DLD1 (cell line): ENCODE data around the gene APEH.

ENCODE experiments used
- in situ Hi-C: cut with HindIII; loops from 2 replicates; pipeline ENCODE4 v1.10.0; 2017; ENCODE audit warnings: low sequenced_read_pairs

APEH gene

DNA sequence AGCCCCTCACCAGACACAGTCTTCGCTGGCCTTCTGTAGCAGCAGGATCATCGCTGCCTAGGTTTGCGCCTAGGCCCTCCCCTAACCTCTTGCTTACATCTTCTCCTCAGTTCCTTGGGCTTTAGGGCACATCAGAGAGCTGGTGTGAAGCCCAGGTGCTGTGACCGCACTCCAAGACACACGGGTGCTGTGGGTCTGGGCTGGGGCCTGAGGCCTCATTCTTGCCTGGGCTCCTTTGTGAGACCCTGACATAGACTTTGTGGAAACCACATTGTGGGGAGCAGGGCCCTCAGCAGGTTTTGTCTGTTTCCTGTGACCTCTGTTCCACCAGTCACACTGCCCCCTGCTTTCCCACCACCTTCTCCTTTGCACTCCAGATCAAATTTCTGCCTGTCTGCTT lies 37.3 kb downstream of the APEH start:
- in situ Hi-C loops = no loop called here

DNA sequence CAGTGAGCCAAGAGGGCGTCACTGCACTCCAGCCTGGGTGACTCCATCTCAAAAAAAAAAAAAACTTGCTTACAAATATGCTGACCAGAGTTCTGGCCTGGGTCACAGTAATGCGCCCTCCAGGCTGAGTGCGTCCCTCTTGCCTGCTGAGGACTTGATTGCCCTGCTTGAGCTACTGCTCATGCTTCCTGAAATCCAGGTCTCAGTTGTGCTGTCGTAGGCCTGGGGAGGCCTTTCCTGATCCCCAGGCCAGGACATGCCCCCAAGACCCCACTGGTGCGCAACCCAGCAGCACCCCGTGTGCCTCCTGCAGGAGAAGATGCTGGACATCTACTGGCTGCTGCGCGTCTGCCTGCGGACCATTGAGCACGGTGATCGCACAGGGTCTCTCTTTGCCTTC lies 38.0 kb downstream of the APEH start:
- in situ Hi-C loops = no loop called here

DNA sequence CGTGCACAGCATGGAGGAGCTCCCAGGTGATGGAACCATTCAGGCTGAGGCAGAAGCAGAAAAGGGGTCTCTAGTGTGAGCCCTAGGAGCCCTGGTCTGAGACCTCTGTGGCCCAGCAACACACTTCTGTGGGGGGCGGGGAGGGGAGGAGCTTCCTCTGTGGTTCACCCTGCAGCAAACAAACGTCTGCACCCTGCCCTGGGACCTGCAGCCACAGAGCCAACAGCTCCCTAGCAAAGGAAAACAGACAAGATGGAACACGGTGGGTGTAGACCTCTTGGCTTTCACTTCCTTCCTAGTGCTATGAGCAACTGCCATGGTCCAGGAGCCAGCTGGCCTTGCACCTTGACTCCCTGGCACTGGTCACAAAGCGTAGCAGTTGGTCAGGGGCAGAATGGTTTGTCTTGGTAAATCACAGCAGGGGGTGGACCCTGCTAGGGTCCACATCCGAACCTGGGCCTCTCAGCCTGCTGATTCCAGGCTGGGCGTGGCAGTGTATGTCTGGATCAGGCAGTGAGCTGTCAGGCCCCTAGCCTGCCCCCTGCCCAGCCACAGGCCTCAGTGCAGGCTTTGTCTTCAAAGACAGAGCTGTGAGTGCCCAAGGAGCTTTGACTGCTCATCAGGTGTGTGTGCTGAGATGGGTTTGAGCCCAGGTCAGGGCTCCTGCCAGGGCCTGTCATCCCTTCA lies 38.6 kb downstream of the APEH start:
- in situ Hi-C loops = no loop called here

DNA sequence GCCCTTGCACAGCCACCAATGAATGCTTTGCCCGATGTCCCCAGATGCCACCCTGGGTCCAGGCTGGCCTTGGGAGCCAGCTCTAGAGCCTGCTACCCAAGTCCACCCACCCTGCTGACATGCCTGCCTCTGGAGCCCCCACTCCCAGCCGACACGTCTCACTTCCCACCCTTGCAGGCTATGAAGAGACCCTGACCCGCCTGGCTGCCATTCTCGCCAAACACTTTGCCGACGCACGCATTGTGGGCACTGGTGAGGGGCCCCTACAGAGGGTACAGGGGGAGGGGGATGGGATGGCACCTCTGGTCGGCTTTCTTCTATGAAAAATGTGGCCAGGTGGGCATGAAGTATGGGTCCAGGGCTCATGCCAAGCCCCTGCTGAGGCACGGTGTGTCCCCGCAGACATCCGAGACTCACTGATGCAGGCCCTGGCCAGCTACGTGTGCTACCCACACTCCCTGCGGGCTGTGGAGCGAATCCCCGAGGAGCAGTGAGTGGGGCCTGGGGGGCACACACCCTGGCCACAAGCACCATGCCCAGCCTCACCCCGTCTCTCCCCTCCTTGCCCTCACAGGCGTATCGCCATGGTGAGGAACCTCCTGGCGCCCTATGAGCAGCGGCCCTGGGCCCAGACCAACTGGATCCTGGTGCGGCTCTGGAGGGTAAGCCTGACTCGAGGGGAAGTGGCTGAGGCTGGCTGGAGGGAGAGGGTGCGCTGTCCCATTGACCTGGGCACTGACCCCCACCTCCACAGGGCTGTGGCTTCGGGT lies 39.4 kb downstream of the APEH start:
- in situ Hi-C loops = no loop called here

DNA sequence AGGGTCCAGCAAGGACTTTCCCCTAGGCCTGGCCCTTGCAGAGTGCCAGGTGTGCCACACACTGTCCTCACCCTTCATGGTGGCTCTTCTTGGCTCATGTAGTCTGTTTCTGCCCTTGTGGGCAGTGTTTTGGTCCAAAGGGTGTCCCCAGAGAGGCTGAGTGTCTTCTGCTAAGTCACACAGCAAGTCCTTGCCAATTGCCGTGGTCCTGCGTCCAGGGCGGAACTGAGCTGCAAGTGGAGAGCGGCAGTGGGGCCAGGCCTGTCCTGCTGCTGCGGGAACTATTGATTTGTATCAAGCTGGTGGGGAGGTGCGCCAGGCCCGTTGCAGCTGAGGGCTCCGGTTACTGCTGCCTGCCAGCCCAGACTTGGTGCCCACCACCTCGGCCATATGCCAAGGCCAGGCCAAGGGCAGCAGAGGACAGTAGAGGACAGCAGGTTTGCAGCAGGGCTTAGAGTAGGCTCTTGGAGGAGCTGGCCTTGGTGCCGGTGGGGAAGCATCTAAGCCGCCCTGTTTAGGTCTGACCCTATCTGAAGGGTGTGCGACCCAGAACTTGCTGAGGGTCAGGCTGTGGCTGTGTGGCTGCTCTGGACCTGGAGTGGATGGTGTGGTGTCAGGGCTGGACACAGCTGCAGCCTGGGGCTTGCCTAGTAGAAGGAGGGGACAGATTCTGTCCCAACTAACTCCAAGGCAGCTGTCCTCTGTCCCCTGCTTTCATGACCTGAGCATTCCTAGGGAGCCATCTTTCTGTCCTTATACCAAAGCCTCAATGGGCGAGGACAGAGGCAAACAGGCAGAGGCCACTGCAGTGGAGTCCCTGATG lies 40.8 kb downstream of the APEH start:
- in situ Hi-C loops = no loop called here

DNA sequence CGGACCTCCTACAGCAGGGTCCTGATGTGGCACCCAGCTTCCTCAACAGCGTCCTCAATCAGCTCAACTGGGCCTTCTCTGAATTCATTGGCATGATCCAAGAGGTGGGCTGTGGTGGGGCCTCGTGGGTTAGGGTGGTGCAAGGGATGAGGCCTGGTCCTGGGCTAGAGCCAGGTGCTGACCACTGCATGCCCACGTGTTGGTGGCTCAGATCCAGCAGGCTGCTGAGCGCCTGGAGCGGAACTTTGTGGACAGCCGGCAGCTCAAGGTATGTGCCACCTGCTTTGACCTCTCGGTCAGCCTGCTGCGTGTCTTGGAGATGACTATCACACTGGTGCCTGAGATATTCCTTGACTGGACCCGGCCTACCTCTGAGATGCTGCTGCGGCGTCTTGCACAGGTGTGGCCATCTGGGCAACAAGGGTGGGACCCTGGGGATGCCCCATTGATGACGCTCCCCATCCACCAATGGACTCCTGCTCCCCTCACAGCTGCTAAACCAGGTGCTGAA lies 41.5 kb downstream of the APEH start:
- in situ Hi-C loops = no loop called here

DNA sequence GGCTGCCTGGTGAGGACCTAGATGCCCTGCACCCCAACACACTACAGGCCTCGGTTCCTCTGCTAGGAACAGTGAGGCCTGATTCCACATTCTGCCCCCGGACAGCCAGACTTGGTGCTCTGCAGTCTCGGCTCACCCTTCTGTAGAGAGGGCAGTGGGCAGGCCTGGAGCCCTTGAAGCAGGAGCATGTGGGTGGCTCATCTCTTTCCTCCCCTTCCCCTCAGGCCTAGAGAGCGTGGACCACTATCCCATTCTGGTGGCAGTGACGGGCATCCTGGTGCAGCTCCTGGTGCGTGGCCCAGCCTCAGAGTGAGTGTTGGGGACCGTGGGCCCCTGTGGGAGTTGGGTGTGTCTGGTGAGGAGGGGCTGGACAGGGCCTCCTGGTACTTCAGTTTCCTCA lies 42.0 kb downstream of the APEH start:
- in situ Hi-C loops = no loop called here

DNA sequence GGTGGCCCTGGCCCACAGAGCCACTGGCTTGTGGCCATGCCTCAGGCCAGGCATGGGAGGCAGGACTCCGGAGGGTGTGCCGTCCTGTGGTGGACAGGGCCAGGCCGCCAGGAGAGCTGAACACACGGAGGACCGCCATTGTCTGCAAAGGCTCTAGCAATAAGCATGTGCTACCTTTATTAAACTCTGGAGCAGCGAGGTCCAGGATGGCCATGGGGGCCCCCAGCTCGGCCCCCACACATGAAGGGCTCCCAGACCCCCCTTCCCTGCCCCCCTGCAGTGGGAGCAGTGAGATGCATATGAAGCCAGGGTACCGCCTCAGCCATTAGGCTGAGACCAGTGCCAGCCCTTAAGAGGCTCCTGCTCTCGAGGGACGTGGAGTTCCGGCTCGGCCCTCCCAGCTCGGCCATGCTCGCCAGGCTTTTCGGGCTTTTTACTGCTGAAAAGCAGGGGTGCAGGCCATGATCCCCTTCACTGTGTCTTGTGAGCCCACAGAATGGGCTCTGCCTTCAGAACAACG lies 42.6 kb downstream of the APEH start:
- in situ Hi-C loops = no loop called here

DNA sequence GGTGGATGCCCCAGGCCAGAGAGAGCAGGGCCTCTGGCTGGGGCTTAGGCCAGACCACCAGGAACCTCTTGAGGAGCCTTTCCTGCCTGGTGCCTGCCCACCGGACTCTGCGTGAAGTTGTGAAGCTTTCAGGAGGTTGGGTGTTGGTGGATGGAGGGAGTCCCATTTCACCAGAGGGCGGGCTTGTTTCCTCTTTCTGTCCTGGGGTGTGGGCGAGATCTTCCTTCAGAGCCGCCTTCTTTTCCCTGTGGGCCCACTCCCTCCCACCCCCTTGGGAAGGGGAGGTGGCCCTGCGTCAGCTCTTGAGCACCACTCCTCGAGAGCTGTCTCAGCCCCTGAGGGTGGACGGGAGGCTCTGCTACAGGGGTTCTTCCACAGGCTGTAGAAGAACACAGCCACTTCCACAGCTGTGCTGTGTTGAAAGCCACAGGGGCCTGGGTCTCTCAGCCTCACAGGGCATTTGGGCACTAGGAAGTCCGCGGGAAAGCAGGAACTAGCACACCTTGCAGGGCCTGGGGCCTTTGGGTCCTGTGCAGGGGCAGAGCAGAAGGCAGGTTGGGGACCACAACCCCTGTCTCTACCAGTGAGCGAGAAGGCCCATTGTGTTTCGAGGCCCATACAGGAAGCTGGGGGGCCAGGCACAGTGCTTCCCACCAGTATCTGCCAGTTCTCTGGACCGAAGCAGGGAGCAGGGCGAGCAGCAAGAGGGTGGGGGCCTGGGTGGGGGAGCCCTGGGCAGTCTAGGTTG lies 43.2 kb downstream of the APEH start:
- in situ Hi-C loops = no loop called here

DNA sequence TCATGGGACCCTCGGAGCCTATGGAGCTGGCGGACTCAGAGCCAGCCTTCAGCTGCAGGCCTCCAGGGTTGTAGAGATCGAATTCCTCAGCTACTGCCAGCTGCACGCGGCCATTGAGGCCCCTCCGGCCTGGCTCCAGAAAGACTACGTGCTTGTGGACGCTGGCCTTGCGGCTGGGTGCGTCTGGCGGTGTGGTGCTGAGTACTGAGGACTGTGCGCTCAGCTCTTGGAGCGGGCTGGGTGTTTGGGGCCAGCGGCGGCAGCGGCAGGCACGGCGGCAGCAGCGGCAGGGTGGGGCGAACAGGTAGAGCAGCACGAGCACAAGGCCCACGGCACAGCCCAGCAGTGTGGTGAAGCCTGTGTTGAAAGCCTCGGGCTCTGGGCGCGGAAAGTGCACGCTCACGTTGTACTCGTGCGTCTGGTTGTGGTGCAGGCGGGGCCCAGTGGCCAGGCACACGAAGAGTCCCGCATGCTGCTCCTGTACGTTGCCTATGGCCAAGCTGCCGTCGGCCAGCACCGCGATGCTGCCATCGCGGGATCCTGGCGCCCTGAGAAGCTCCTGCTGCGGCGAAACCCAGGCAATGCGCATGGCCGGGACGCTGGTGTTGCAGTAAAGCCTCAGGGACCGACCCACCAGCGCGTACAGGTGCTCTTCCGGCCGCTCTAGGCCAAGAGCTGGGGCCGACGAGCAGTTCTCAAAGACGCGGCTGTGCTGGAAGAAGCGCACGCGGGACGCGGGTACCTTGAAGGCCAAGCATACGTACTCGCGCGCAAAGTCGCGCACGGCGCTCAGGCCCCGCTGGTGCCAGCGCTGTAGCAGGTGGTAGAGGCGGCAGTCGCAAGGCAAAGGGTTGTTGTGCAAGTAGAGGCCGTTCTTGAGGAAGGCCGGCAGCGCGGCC lies 44.1 kb downstream of the APEH start:
- in situ Hi-C loops = no loop called here

DNA sequence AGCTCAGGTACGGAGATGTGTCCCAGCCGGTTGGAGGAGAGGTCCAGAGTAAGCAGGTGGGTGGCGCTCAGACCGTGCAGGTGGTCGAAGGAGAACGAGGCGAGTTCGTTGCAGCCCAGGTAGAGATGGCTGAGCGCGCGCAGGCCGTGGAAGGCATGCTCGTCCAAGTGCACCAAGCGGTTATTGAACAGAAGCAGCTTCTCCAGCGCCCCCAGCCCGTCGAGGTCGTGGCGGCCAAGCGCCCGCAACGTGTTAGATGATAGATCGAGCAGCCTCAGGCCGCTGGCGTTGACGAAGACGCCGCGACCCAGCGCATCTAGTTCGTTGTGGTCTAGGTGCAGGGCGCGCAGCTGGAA lies 44.7 kb downstream of the APEH start:
- in situ Hi-C loops = no loop called here

DNA sequence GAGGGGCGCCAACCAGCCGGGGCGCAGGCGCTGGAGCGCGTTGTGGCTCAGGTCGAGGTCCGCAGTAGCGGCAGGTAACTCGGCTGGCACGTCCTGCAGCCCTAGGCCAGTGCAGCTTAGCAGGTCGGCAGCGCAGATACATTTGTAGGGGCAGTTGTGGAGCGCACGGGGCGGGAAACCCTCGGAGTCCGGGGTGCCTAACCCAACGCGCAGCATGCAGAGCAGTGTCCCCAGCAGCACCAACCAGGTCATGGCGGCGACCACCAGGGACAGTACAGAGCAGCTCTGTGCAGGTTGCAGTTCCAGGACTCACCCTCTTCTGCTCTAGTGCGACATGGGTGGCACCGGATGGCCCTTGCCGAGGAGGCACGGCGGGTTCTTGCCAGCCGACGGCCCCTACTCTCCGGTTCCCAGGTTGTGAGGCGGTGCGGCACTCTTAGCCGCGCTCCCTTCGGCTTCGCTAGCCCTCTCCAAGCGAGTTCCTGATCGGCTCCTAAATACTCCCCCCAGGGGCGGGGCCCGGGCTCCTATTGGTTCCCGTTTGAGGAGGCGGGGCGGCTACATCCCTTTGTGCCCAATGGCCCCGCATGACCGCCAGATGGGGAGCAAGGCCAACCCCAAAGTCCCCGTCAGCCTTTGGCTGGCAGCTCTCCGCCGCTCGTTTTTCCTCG lies 45.2 kb downstream of the APEH start, which contains the start of gene AMIGO3:
Gene AMIGO3 (minus strand): TSS at position 471 of the 671 bp plus-strand sequence. CDS start 219 bp downstream, at position 252.
- in situ Hi-C loops = no loop called here

DNA sequence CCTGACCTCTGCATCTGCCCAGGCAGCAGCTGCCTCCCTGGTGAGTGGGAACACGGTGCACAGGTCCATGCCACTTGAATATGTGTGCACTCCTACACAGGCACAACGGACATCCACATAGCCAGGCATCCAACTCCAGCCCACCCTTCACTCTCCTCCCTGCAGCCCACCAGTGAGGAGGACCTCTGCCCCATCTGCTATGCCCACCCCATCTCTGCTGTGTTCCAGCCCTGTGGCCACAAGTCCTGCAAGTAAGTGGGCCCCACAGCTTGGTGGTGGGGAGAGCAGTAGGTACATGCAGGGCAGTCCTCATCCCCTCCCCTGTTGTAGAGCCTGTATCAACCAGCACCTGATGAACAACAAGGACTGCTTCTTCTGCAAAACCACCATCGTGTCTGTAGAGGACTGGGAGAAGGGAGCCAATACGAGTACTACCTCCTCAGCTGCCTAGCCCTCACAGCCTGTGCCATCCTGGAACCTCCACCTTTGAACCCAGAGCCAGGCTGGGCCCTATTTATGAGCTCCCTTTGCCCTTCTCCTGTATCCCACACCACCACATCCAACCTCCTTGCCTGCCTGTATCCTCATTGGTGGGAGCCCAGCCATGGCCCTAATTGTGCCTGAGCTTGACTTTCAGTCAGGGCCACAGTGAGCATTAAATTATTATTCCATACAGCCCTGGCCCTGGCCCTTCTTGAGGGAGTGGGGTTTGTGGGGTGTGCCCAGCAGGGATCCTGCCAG lies 46.9 kb downstream of the APEH start:
- in situ Hi-C loops = no loop called here

DNA sequence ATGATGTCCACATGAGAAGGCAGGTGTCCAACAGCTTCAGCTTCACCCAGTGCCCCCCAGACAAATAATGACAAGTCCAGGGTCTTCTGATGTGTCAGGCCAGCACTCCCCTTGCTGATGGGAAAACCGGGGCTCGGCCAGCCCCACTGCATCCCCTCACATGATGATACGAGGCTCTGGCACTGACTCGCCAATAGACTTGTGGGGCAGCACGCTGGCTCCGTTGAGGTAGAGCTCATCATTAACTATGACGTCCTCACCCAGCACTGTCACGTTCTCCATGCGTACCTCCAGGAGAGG lies 47.4 kb downstream of the APEH start:
- in situ Hi-C loops = no loop called here

DNA sequence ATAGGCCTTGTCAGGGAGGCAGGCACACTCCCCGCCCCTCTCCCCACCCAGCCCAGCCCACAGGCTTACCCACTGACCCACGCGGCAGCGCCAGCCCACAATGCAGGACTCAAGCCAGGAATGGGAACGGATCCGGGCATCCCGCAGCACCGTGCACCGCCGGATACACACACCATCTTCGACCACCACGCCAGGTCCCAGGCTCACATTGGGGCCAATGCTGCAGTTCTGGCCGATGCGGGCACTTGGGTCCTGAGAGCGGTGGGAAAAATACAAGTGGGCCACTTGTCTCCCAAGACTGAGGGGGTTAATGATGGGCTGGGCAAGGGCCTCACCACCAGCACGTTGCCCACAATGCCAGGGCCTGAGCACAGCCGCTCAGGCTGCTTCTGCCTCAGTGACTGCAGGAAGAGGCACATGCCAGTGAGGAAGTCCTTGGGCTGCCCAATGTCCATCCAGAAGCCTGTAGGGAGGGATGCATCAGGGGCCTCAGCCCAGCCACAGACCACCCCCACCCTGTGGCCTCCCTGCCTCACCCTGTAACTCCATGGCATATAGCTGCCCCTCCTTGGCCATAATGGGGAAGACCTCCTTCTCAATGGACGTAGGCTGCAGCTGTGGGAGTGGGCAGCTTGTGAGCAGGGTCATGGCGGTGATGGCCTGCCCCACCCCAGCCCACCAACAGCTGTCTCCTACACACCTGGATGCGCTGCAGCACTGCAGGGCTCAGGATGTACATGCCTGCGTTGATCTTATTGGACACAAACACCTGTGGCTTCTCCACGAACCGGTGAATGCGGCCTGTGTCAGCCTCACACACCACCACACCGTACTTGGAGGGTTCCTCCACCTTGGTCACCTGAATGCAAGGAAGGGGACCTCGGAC lies 48.0 kb downstream of the APEH start:
- in situ Hi-C loops = no loop called here

DNA sequence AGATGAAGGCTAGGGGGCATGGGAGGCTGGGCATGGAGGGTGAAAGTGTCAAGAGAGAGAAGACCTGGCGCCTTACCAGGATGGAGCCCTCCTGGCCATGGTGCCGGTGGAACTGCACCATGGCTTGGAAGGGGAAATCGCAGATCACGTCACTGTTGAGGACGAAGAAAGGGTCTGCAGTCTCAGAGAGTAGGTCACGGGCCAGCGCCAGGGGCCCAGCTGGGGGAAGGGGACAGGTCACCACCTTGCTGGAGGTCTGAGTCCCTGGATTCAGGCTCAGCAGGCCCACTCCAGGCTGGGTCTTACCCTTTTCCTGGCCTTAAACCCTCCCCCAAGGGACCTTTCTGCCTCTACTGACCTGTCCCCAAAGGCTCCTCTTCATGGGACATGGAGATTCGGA lies 48.7 kb downstream of the APEH start:
- in situ Hi-C loops = no loop called here

DNA sequence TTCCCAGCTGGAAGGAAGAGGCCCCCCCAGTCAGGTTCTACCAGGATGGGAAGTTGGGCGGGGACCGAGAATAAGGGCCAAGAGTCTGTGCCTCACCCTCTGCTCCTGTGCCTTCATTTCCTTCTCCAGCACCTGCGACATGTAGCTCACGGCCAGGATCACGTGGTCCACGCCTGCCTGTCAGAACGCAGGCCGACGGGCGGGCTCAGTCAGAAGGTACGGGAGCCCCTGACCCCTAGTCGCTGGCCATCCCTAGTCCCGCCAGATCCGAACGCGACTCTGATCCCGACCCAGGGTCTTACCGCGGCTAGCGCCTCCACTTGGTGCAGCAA lies 49.1 kb downstream of the APEH start:
- in situ Hi-C loops = no loop called here
